HepG2 (cell line): ENCODE results near the gene DCUN1D2. TPM values are rescaled to one million over a fixed set of nuclear protein-coding genes. Genes with fewer than 3 reads are reported as not detected.

Experiments used
- AGO1 ChIP-seq: fragments of 200-400 bp; formaldehyde crosslinking; IDR thresholded peaks from 2 replicates; pipeline ENCODE4 v1.6.1; 2017; ENCODE audit warnings: mild to moderate bottlenecking, low read depth, low read length, moderate library complexity; ENCODE audit not compliant: poor library complexity, severe bottlenecking
- FOXK1 ChIP-seq: sonication (generic); formaldehyde crosslinking; IDR thresholded peaks from 2 replicates; pipeline ENCODE4 v1.4.0; 2020; ENCODE audit warnings: low read depth, missing genetic modification reagents, borderline replicate concordance
- HMGXB4 ChIP-seq, 2 experiments: sonication (generic) in 1 of 2; formaldehyde crosslinking in 1 of 2; IDR thresholded peaks; 2 replicates each; pipeline versions ENCODE4 v1.4.0 to v1.6.1; 2018 to 2020; ENCODE audit warnings: missing genetic modification reagents in 2 of 2, borderline replicate concordance in 1 of 2, low read depth in 1 of 2, mild to moderate bottlenecking in 1 of 2, missing biosample characterization in 1 of 2
- HNRNPUL1 ChIP-seq: fragments of 200-400 bp; formaldehyde crosslinking; IDR thresholded peaks from 2 replicates; pipeline ENCODE4 v1.6.1; 2017; ENCODE audit warnings: low read depth, mild to moderate bottlenecking, low read length, moderate library complexity
- MIXL1 ChIP-seq: IDR thresholded peaks from 2 replicates; pipeline ENCODE4 v1.6.1; 2016
- PRDM10 ChIP-seq: sonication (generic); formaldehyde crosslinking; IDR thresholded peaks from 2 replicates; pipeline ENCODE4 v1.4.0; 2020; ENCODE audit warnings: low read depth, missing genetic modification reagents
- SAFB2 ChIP-seq: sonication (generic); formaldehyde crosslinking; IDR thresholded peaks from 2 replicates; pipeline ENCODE4 v1.5.1; 2020; ENCODE audit warnings: missing genetic modification reagents, low read depth, mild to moderate bottlenecking, borderline replicate concordance
- SOX6 ChIP-seq, 2 experiments: fragments of 450-650 bp in 1 of 2; sonication (generic) in 1 of 2; formaldehyde crosslinking in 1 of 2; IDR thresholded peaks; 2 replicates each; pipeline versions ENCODE4 v1.4.0 to v1.6.1; 2017 to 2020; ENCODE audit warnings: antibody characterized with exemption in 1 of 2, mild to moderate bottlenecking in 1 of 2, missing genetic modification reagents in 1 of 2
- TRAFD1 ChIP-seq: sonication (generic); formaldehyde crosslinking; IDR thresholded peaks from 2 replicates; pipeline ENCODE4 v1.5.1; 2020; ENCODE audit warnings: missing genetic modification reagents, mild to moderate bottlenecking, borderline replicate concordance
- WIZ ChIP-seq: sonication (generic); formaldehyde crosslinking; IDR thresholded peaks from 2 replicates; pipeline ENCODE4 v1.5.1; 2020; ENCODE audit warnings: mild to moderate bottlenecking, missing genetic modification reagents
- ZFP91 ChIP-seq: sonication (generic); formaldehyde crosslinking; IDR thresholded peaks from 2 replicates; pipeline ENCODE4 v1.9.0; 2022; ENCODE audit warnings: missing genetic modification reagents, mild to moderate bottlenecking, borderline replicate concordance
- ZKSCAN1 ChIP-seq: fragments of 150-350 bp; IDR thresholded peaks from 2 replicates; pipeline ENCODE4 v1.6.1; 2014; ENCODE audit warnings: low read length
- ZNF124 ChIP-seq: sonication (generic); formaldehyde crosslinking; IDR thresholded peaks from 2 replicates; pipeline ENCODE4 v1.4.0; 2020; ENCODE audit warnings: missing genetic modification reagents
- ZNF614 ChIP-seq: IDR thresholded peaks from 2 replicates; pipeline ENCODE4 v1.6.1; 2018; ENCODE audit warnings: missing biosample characterization, missing genetic modification reagents, inconsistent platforms, borderline replicate concordance
- polyA plus RNA-seq, 8 experiments: library from polyadenylated mRNA; depleted of rRNA in 3 of 8; stranded (reverse) in 7 of 8; unstranded in 1 of 8; fragments of >200 nt; fragmentation: Illumina TruSeq in 4 of 8; extraction: Trizol in 4 of 8; gene quantifications; 2 replicates each; pipeline versions ENCODE4 v1.2.1 to v1.2.3, GENCODE V29; 2011 to 2016; ENCODE audit warnings: low read depth in 4 of 8, missing spikeins in 1 of 8, mixed read lengths in 1 of 8; ENCODE audit not compliant: insufficient read depth in 1 of 8
- total RNA-seq, 5 experiments: library from RNA; depleted of rRNA; stranded (reverse); fragments of >200 nt; fragmentation: Illumina TruSeq; extraction: Trizol; gene quantifications; 2 replicates each; pipeline ENCODE4 v1.2.3, GENCODE V29; 2016; ENCODE audit warnings: low read depth in 1 of 5
- TF ChIP-seq, protein P1 (sequence below): sonication (generic); formaldehyde crosslinking; IDR thresholded peaks from 2 replicates; pipeline ENCODE4 v1.8.0; 2022; ENCODE audit warnings: mild to moderate bottlenecking, missing genetic modification reagents, borderline replicate concordance

Gene DCUN1D2
- total and polyA plus RNA-seq, 2 of the 13 experiments (the other 11 are each of a cell fraction or from before 2014, with no cell fraction given): 9.1 to 9.6 TPM

GRCh38 chr13:113489549-113490495 lies 689 bp downstream of the DCUN1D2 start (continued):
- TF ChIP-seq, protein P1, sequence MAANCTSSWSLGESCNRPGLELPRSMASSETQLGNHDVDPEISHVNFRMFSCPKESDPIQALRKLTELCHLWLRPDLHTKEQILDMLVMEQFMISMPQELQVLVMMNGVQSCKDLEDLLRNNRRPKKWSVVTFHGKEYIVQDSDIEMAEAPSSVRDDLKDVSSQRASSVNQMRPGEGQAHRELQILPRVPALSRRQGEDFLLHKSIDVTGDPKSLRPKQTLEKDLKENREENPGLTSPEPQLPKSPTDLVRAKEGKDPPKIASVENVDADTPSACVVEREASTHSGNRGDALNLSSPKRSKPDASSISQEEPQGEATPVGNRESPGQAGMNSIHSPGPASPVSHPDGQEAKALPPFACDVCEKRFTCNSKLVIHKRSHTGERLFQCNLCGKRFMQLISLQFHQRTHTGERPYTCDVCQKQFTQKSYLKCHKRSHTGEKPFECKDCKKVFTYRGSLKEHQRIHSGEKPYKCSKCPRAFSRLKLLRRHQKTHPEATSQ (CRISPR knock-in tag): no peak
- TF ChIP-seq ZKSCAN1: no peak
- TF ChIP-seq ZNF124 (CRISPR knock-in tag): no peak
- no peak for TF ChIP-seq AGO1
- TF ChIP-seq MIXL1 (CRISPR knock-in tag): no peak
- no peak for TF ChIP-seq TRAFD1
- 0 out of 2 replicates have a peak, but pooled peaks have one; percentile 29 for TF ChIP-seq PRDM10 (CRISPR knock-in tag)
- TF ChIP-seq SAFB2 (CRISPR knock-in tag): no peak
- TF ChIP-seq WIZ: no peak
- no peak for TF ChIP-seq FOXK1 (CRISPR knock-in tag)
- peak in 1 of 2 experiments; percentile 62; a peak in 2 of 4 replicates for TF ChIP-seq HMGXB4 (CRISPR knock-in tag; IDR thresholded peaks at IDR 0.05; ENCODE audit: borderline replicate concordance in 1 of 2, low read depth in 1 of 2)
- TF ChIP-seq ZNF614: no peak
- no peak for TF ChIP-seq HNRNPUL1
- TF ChIP-seq ZFP91: 0 out of 2 replicates have a peak, but pooled peaks have one; percentile 42
- TF ChIP-seq SOX6 (IDR thresholded peaks at IDR 0.05): no peak
- TF ChIP-seq SOX6 (CRISPR knock-in tag; IDR thresholded peaks at IDR 0.05): 0 out of 2 replicates have a peak, but pooled peaks have one; percentile 6
